Stromal cell of bone marrow (primary cell): ENCODE results near the gene MORF4L2.
A peak's percentile ranks its signal among the peaks of the same experiment; 100 is the strongest.

ENCODE experiments used
- DNase-seq: peaks from one replicate; pipeline ENCODE4 v3.0.0-alpha.2; 2012; ENCODE audit warnings: low read depth

The MORF4L2 gene

GRCh38 chrX:103631145-103631544 lies 55.4 kb downstream of the MORF4L2 start:
- no peak for DNase-seq

- DNase-seq: no peak
Measured at GRCh38 chrX:103630171-103630511, 56.4 kb downstream of the MORF4L2 start.

GRCh38 chrX:103629318-103630170 lies 57.0 kb downstream of the MORF4L2 start:
- DNase-seq: peak; percentile 51

GRCh38 chrX:103628386-103629317 lies 57.8 kb downstream of the MORF4L2 start, which contains the start of gene TCEAL1:
TSS of gene TCEAL1 (plus strand) at chrX:103628975. CDS start at chrX:103629917, 942 bp downstream.
- DNase-seq: no peak

GRCh38 chrX:103626855-103627254 lies 59.6 kb downstream of the MORF4L2 start:
- DNase-seq: no peak
